ENCODE data around the gene AHCYL1. TPM values are rescaled to one million over a fixed set of nuclear protein-coding genes. Genes with fewer than 3 reads are reported as not detected.

Gene AHCYL1
- total RNA-seq, 1 experiment from 2014 or later = 34.0 TPM

GRCh38 chr1:110058591-110058990 is 74.0 kb downstream of the AHCYL1 start:
- Histone ChIP-seq H3K27me3 (ENCODE audit: low read length) (no peaks in the 10 kb centered on the region), H4K20me1 (ENCODE audit: insufficient read depth, low read depth, low read length) (no peaks in the 10 kb centered on the region), H3K9me2 (replicated peaks; ENCODE audit: insufficient read depth, low read length) (no peaks in the 10 kb centered on the region), H3K9me3 (ENCODE audit: low read length) (no peaks in the 10 kb centered on the region), H3K36me3 (ENCODE audit: insufficient read depth, low read length) (peaks cover 31% of the 10 kb centered on the region; the same call in 1 of the 2 replicates), H2AFZ (ENCODE audit: low read length) (no peak overlapping the region), H3K4me3 (ENCODE audit: low read length) (no peak overlapping the region), H3K79me2 (ENCODE audit: low read length) (no peaks in the 10 kb centered on the region; the same call in 1 of the 2 replicates), H3K9ac (ENCODE audit: low read length) (no peak overlapping the region), H3K4me1 (ENCODE audit: low read length) (peaks cover 21% of the 10 kb centered on the region), H3K27ac (ENCODE audit: low read length) (peak overlapping the region; percentile 18; the same call in 1 of the 2 replicates), H3K4me2 (ENCODE audit: low read depth, low read length, poor library complexity, severe bottlenecking) (no peak overlapping the region)
- DNase-seq = no peak

GRCh38 chr1:110059133-110059863 is 74.7 kb downstream of the AHCYL1 start:
- Histone ChIP-seq H3K27me3 (ENCODE audit: low read length) (no peaks in the 10 kb centered on the region), H4K20me1 (ENCODE audit: insufficient read depth, low read depth, low read length) (no peaks in the 10 kb centered on the region), H3K9me3 (ENCODE audit: low read length) (no peaks in the 10 kb centered on the region), H3K9me2 (replicated peaks; ENCODE audit: insufficient read depth, low read length) (no peaks in the 10 kb centered on the region), H3K36me3 (ENCODE audit: insufficient read depth, low read length) (peaks cover 26% of the 10 kb centered on the region; the same call in 1 of the 2 replicates), H3K4me2 (ENCODE audit: low read depth, low read length, poor library complexity, severe bottlenecking) (no peak overlapping the region), H3K27ac (ENCODE audit: low read length) (peak overlapping the region; percentile 18; the same call in 1 of the 2 replicates), H2AFZ (ENCODE audit: low read length) (no peak overlapping the region), H3K79me2 (ENCODE audit: low read length) (no peaks in the 10 kb centered on the region; the same call in 1 of the 2 replicates), H3K4me3 (ENCODE audit: low read length) (no peak overlapping the region), H3K9ac (ENCODE audit: low read length) (no peak overlapping the region), H3K4me1 (ENCODE audit: low read length) (peaks cover 21% of the 10 kb centered on the region)
- DNase-seq = no peak

GRCh38 chr1:110060034-110060661 is 75.6 kb downstream of the AHCYL1 start:
- H3K9ac ChIP-seq (ENCODE audit: low read length) = no peak overlapping the region
- DNase-seq = peak; percentile 91
- H3K4me1 ChIP-seq (ENCODE audit: low read length) = peaks cover 15% of the 10 kb centered on the region
- no peak overlapping the region for H3K4me2 ChIP-seq (ENCODE audit: low read depth, low read length, poor library complexity, severe bottlenecking)
- no peaks in the 10 kb centered on the region for H3K27me3 ChIP-seq (ENCODE audit: low read length)
- H3K9me3 ChIP-seq (ENCODE audit: low read length) = no peaks in the 10 kb centered on the region
- H3K79me2 ChIP-seq (ENCODE audit: low read length) = no peaks in the 10 kb centered on the region
- H3K36me3 ChIP-seq (ENCODE audit: insufficient read depth, low read length) = peaks cover 18% of the 10 kb centered on the region; the same call in 1 of the 2 replicates
- H3K9me2 ChIP-seq (replicated peaks; ENCODE audit: insufficient read depth, low read length) = no peaks in the 10 kb centered on the region
- H3K27ac ChIP-seq (ENCODE audit: low read length) = no peak overlapping the region
- no peak overlapping the region for H3K4me3 ChIP-seq (ENCODE audit: low read length)
- H2AFZ ChIP-seq (ENCODE audit: low read length) = no peak overlapping the region
- no peaks in the 10 kb centered on the region for H4K20me1 ChIP-seq (ENCODE audit: insufficient read depth, low read depth, low read length)

- no peaks in the 10 kb centered on the region for H3K27me3 ChIP-seq (ENCODE audit: low read length)
- H3K4me3 ChIP-seq (ENCODE audit: low read length) = no peak overlapping the region
- no peak overlapping the region for H3K9ac ChIP-seq (ENCODE audit: low read length)
- no peaks in the 10 kb centered on the region for H4K20me1 ChIP-seq (ENCODE audit: insufficient read depth, low read depth, low read length)
- no peak overlapping the region for H3K27ac ChIP-seq (ENCODE audit: low read length)
- no peaks in the 10 kb centered on the region for H3K9me3 ChIP-seq (ENCODE audit: low read length)
- no peaks in the 10 kb centered on the region for H3K9me2 ChIP-seq (replicated peaks; ENCODE audit: insufficient read depth, low read length)
- H2AFZ ChIP-seq (ENCODE audit: low read length) = no peak overlapping the region
- H3K4me2 ChIP-seq (ENCODE audit: low read depth, low read length, poor library complexity, severe bottlenecking) = no peak overlapping the region
- H3K4me1 ChIP-seq (ENCODE audit: low read length) = peaks cover 10% of the 10 kb centered on the region
- no peak for DNase-seq
- no peaks in the 10 kb centered on the region for H3K79me2 ChIP-seq (ENCODE audit: low read length)
- H3K36me3 ChIP-seq (ENCODE audit: insufficient read depth, low read length) = peaks cover 13% of the 10 kb centered on the region; the same call in 1 of the 2 replicates
Observed at GRCh38 chr1:110060662-110061060, 76.1 kb downstream of the AHCYL1 start.

GRCh38 chr1:110061341-110061740 is 76.8 kb downstream of the AHCYL1 start:
- Histone ChIP-seq H3K9ac (ENCODE audit: low read length) (0 out of 2 replicates have a peak overlapping the region, but pooled peaks have one; percentile 7), H3K27me3 (ENCODE audit: low read length) (no peaks in the 10 kb centered on the region), H3K4me1 (ENCODE audit: low read length) (peaks cover 6% of the 10 kb centered on the region), H4K20me1 (ENCODE audit: insufficient read depth, low read depth, low read length) (no peaks in the 10 kb centered on the region), H3K9me3 (ENCODE audit: low read length) (no peaks in the 10 kb centered on the region), H3K4me2 (ENCODE audit: low read depth, low read length, poor library complexity, severe bottlenecking) (no peak overlapping the region), H3K4me3 (ENCODE audit: low read length) (no peak overlapping the region), H3K27ac (ENCODE audit: low read length) (no peak overlapping the region; the same call in 1 of the 2 replicates), H3K36me3 (ENCODE audit: insufficient read depth, low read length) (peaks cover 6% of the 10 kb centered on the region; the same call in 1 of the 2 replicates), H3K79me2 (ENCODE audit: low read length) (no peaks in the 10 kb centered on the region), H3K9me2 (replicated peaks; ENCODE audit: insufficient read depth, low read length) (no peaks in the 10 kb centered on the region), H2AFZ (ENCODE audit: low read length) (no peak overlapping the region)
- no peak for DNase-seq

GRCh38 chr1:110062612-110063011 is 78.0 kb downstream of the AHCYL1 start:
- no peaks in the 10 kb centered on the region for H3K27me3 ChIP-seq (ENCODE audit: low read length)
- no peaks in the 10 kb centered on the region for H4K20me1 ChIP-seq (ENCODE audit: insufficient read depth, low read depth, low read length)
- no peak overlapping the region for H3K4me2 ChIP-seq (ENCODE audit: low read depth, low read length, poor library complexity, severe bottlenecking)
- H3K27ac ChIP-seq (ENCODE audit: low read length) = peak overlapping the region; percentile 20; the same call in 1 of the 2 replicates
- H3K4me1 ChIP-seq (ENCODE audit: low read length) = peaks cover 6% of the 10 kb centered on the region; the same call in 1 of the 2 replicates
- no peak overlapping the region for H3K4me3 ChIP-seq (ENCODE audit: low read length)
- H2AFZ ChIP-seq (ENCODE audit: low read length) = no peak overlapping the region
- H3K79me2 ChIP-seq (ENCODE audit: low read length) = no peaks in the 10 kb centered on the region
- H3K9me2 ChIP-seq (replicated peaks; ENCODE audit: insufficient read depth, low read length) = no peaks in the 10 kb centered on the region
- no peak overlapping the region for H3K9ac ChIP-seq (ENCODE audit: low read length)
- DNase-seq = no peak
- H3K36me3 ChIP-seq (ENCODE audit: insufficient read depth, low read length) = no peaks in the 10 kb centered on the region
- no peaks in the 10 kb centered on the region for H3K9me3 ChIP-seq (ENCODE audit: low read length)

- Histone ChIP-seq H3K4me3 (ENCODE audit: low read length) (no peak overlapping the region), H3K4me2 (ENCODE audit: low read depth, low read length, poor library complexity, severe bottlenecking) (no peak overlapping the region), H3K27ac (ENCODE audit: low read length) (no peak overlapping the region), H3K9me3 (ENCODE audit: low read length) (no peaks in the 10 kb centered on the region), H3K79me2 (ENCODE audit: low read length) (no peaks in the 10 kb centered on the region), H2AFZ (ENCODE audit: low read length) (no peak overlapping the region), H4K20me1 (ENCODE audit: insufficient read depth, low read depth, low read length) (no peaks in the 10 kb centered on the region), H3K27me3 (ENCODE audit: low read length) (no peaks in the 10 kb centered on the region), H3K9ac (ENCODE audit: low read length) (no peak overlapping the region), H3K4me1 (ENCODE audit: low read length) (peaks cover 6% of the 10 kb centered on the region; the same call in 1 of the 2 replicates), H3K36me3 (ENCODE audit: insufficient read depth, low read length) (no peaks in the 10 kb centered on the region), H3K9me2 (replicated peaks; ENCODE audit: insufficient read depth, low read length) (no peaks in the 10 kb centered on the region)
- DNase-seq = no peak
Observed at GRCh38 chr1:110063781-110064180, 79.2 kb downstream of the AHCYL1 start.

GRCh38 chr1:110064576-110065337 is 80.2 kb downstream of the AHCYL1 start:
- H3K4me3 ChIP-seq (ENCODE audit: low read length) = no peak overlapping the region
- no peaks in the 10 kb centered on the region for H3K9me2 ChIP-seq (replicated peaks; ENCODE audit: insufficient read depth, low read length)
- no peaks in the 10 kb centered on the region for H4K20me1 ChIP-seq (ENCODE audit: insufficient read depth, low read depth, low read length)
- no peak overlapping the region for H3K27ac ChIP-seq (ENCODE audit: low read length)
- H3K36me3 ChIP-seq (ENCODE audit: insufficient read depth, low read length) = no peaks in the 10 kb centered on the region
- H3K9ac ChIP-seq (ENCODE audit: low read length) = no peak overlapping the region
- no peak for DNase-seq
- H3K4me1 ChIP-seq (ENCODE audit: low read length) = peaks cover 6% of the 10 kb centered on the region; the same call in 1 of the 2 replicates
- no peak overlapping the region for H2AFZ ChIP-seq (ENCODE audit: low read length)
- no peaks in the 10 kb centered on the region for H3K27me3 ChIP-seq (ENCODE audit: low read length)
- no peaks in the 10 kb centered on the region for H3K9me3 ChIP-seq (ENCODE audit: low read length)
- H3K79me2 ChIP-seq (ENCODE audit: low read length) = no peaks in the 10 kb centered on the region
- no peak overlapping the region for H3K4me2 ChIP-seq (ENCODE audit: low read depth, low read length, poor library complexity, severe bottlenecking)

All from Karpas-422 (cell line).